ENCODE data around the gene OR51V1.

The OR51V1 gene

DNA sequence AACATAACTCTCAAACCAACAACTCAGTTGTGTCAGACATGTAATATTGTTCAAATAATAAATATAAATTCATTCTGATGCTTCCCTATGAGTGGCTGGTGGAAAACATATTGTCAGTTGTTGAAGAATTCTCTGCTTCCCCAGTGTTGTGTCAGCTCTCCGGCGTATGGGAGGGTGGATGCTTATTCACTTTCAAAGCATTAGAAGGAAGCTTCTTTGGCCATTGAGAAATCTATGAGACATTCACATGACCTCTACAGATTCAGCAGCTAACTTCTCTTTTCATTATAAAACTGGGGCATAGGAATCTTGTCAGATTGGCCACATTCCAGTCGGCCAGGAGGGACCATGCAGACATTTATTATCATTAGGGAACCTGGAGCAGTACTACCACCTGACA is 2.9 kb downstream of the OR51V1 start:
- DNase-seq (ENCODE audit: low read depth): peak; percentile 46
- TF ChIP-seq, protein P1, sequence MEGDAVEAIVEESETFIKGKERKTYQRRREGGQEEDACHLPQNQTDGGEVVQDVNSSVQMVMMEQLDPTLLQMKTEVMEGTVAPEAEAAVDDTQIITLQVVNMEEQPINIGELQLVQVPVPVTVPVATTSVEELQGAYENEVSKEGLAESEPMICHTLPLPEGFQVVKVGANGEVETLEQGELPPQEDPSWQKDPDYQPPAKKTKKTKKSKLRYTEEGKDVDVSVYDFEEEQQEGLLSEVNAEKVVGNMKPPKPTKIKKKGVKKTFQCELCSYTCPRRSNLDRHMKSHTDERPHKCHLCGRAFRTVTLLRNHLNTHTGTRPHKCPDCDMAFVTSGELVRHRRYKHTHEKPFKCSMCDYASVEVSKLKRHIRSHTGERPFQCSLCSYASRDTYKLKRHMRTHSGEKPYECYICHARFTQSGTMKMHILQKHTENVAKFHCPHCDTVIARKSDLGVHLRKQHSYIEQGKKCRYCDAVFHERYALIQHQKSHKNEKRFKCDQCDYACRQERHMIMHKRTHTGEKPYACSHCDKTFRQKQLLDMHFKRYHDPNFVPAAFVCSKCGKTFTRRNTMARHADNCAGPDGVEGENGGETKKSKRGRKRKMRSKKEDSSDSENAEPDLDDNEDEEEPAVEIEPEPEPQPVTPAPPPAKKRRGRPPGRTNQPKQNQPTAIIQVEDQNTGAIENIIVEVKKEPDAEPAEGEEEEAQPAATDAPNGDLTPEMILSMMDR (conservative IDR thresholded peaks at IDR 0.05; ENCODE audit: low read length): no peak

DNA sequence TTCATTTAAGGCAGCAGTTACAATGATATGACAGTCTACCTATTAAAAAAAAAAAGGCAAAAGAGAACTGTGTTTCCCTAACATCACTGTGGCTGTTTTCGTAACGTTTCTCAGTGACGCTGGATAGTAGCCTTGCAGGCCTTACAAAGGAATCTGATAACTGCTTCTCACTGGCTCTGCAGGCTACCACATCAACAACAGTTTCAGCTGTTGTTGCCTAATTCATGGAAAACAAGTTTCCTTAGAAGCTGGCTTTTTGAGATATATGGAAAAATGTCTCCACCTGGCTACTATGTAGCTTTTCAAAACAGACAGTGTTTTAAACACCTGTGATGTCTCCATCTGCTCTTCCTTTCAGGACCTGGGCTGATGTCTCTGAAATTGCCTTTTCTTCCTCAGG is 3.8 kb downstream of the OR51V1 start:
- H3K4me3 ChIP-seq (ENCODE audit: low read length): no peak overlapping the region
- TF ChIP-seq, protein P1 (conservative IDR thresholded peaks at IDR 0.05; ENCODE audit: low read length): no peak
- DNase-seq (ENCODE audit: low read depth): peak; percentile 35

More for the DNA sequence above, 2.9 kb downstream of the OR51V1 start:
- H3K4me3 ChIP-seq (ENCODE audit: low read length): no peak overlapping the region

DNA sequence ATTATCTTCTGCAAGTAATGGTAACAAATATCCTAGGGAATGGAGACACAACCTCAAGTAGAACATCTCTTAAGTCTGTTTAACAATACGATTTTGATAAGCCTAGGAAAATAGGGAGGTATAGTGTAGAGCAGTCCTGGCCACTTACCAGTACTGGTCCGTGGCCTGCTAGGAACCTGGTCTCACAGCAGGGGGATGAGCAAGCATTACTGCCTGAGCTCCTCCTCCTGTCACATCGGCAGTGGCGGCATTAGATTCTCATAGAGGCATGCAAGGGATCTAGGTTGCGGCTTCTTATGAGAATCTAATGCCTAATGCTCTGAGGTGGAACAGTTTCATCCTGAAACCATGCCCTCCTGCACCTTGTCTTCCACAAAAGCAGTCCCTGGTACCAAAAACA is 4.4 kb downstream of the OR51V1 start:
- DNase-seq (ENCODE audit: low read depth): no peak
- H3K4me3 ChIP-seq (ENCODE audit: low read length): no peak overlapping the region
- TF ChIP-seq, protein P1 (conservative IDR thresholded peaks at IDR 0.05; ENCODE audit: low read length): no peak

- no peak overlapping the region for H3K4me3 ChIP-seq (ENCODE audit: low read length)
- DNase-seq (ENCODE audit: low read depth): no peak
- TF ChIP-seq, protein P1 (conservative IDR thresholded peaks at IDR 0.05; ENCODE audit: low read length): no peak
Measured at GRCh38 chr11:5192738-5193137, 7.7 kb downstream of the OR51V1 start.

DNA sequence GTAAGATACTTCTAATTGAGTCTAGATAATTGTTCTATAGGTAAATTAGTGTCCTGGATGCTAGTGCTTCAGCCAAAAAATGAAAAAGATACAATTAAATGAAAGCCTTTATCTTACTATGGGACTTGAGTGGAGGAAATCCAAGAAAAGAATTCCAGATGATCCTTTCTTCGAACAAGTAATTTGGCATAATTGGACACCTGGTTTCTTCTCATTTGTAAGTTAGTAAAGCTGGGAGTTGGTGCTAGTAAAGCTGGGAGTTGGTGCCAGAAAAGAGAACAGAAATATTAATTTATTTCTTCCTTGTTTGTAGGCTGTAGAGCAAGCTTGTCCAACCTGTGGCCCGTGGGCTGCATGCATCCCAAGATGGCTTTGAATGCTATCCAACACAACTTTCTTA is 12.3 kb downstream of the OR51V1 start:
- TF ChIP-seq, protein P1 (conservative IDR thresholded peaks at IDR 0.05; ENCODE audit: low read length): no peak

GRCh38 chr11:5178046-5178837 is 22.2 kb downstream of the OR51V1 start:
- TF ChIP-seq, protein P1 (conservative IDR thresholded peaks at IDR 0.05; ENCODE audit: low read length): no peak
- no peak overlapping the region for H3K4me3 ChIP-seq (ENCODE audit: low read length)
- DNase-seq (ENCODE audit: low read depth): no peak

More for the DNA sequence above, 12.3 kb downstream of the OR51V1 start:
- no peak for DNase-seq (ENCODE audit: low read depth)
- H3K4me3 ChIP-seq (ENCODE audit: low read length): no peak overlapping the region

GRCh38 chr11:5174934-5175333 is 25.5 kb downstream of the OR51V1 start:
- no peak for DNase-seq (ENCODE audit: low read depth)
- no peak overlapping the region for H3K4me3 ChIP-seq (ENCODE audit: low read length)
- TF ChIP-seq, protein P1 (conservative IDR thresholded peaks at IDR 0.05; ENCODE audit: low read length): no peak
